ENCODE results near the gene SSR2. TPM values are rescaled to one million over a fixed set of nuclear protein-coding genes. Genes with fewer than 3 reads are reported as not detected.

SSR2 gene
- total RNA-seq, 1 donor from 2014 or later, result 75.8 TPM

DNA sequence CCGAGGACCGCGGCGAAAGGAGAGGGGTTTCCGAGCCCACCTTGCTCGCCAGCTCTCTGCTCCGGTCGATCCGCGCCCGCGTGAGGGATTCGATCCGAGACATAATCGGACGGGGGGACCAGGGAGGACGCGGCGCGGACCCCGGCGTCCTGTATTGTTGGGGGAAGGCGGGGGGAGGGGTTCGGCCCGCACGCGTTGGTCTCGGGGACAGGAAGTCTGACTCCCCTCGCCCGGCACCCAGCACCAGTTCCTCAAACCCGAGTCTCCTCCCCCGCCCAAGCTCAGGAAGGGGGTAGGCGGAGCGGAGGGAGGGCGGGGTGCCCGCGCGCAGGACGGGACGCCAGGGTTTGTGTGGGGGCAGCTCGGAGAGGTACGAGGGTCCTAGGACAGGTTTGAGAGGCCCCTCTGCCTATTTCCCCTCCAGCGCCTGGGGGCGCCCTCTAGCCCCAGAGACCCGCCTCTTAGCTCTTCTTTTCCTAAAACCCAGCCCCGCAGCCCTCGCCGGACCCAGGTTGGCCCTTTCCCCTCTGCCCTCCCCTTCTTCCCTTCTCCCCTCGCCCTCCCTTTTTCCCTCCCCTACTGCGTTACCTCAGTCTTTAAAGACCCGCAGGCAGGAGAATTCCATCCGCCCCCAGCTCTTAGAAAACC is 42.3 kb downstream of the SSR2 start, which contains the start of gene ARHGEF2:
TSS of gene ARHGEF2 (minus strand) at position 223 of the 648 bp plus-strand sequence. CDS start at position 103, 120 bp downstream.
- ATAC-seq (peak; percentile 74), DNase-seq (peak; percentile 90)
- intact Hi-C loops (cut with micrococcal nuclease), result no loop called here

DNA sequence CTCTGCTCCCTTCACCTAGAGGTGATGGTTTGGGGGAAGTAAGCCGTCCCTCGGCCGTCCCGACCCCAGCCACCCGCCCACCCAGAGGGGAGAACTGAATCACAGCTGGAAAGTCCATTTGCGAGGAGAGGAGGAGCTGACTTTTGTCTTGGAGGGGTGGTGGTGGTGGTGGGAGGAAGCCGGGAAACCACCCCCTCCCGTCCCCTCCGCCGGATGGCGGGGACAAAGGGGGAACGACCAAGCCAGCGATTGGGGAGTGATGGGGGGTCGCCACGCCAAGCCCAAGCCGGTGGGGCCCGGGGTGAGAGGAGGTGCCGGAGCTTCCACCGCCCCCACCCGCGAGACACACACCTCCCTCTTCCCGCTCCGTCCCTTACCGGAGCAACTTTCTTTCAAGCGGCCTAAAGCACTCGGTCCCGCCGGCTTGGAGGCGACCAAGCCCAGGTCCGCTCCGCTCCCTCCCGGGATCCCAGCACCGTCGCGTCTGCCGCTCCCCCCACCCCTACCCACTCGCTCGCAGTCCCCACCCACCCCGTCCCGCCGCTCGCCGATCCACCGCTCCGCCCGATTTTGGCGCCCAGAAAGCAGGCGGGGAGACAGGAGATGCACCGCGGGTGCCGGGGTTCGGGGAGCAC is 42.9 kb downstream of the SSR2 start:
- peak; percentile 69 for DNase-seq
- intact Hi-C loops (cut with micrococcal nuclease), result no loop called here
- peak; percentile 52 for ATAC-seq

DNA sequence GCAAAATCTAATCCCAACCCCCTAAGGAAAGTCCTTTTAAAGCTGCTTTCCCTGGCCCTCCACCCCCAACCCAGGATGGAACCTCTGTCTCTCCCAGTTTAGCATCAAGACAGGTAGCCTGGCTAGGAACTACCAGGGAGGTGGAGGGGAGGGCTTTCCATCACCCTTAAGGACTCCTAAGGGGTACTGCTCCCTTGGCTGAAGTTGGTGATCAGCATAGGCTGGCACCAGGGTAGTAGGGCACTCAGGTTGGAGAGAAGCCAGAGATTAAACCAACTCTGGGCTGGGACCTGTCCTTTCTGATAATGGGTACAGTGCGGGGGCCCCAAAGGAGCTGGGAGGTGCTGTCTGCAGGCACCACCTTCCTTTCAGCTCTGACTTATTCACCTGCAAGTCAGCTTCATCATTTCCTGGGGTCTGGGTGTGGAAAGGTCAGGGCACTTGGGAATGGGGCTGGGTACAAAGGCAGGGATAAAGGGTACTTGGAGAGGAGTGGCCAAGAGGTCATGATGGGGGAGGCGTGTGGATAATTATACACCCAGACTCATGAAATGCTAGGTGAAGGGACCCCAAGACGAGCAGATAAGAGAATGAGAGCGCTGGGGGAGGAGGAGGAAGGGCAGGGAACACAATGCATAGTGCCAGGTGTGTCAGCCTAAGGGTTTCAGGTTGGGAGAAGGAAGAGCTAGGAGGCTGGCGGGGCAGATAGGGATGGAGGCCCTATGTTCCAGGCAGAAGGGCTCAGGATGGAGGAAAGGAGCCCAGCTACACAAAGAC is 43.6 kb downstream of the SSR2 start:
- intact Hi-C loops (cut with micrococcal nuclease), result no loop called here
- DNase-seq (no peak), ATAC-seq (no peak)

DNA sequence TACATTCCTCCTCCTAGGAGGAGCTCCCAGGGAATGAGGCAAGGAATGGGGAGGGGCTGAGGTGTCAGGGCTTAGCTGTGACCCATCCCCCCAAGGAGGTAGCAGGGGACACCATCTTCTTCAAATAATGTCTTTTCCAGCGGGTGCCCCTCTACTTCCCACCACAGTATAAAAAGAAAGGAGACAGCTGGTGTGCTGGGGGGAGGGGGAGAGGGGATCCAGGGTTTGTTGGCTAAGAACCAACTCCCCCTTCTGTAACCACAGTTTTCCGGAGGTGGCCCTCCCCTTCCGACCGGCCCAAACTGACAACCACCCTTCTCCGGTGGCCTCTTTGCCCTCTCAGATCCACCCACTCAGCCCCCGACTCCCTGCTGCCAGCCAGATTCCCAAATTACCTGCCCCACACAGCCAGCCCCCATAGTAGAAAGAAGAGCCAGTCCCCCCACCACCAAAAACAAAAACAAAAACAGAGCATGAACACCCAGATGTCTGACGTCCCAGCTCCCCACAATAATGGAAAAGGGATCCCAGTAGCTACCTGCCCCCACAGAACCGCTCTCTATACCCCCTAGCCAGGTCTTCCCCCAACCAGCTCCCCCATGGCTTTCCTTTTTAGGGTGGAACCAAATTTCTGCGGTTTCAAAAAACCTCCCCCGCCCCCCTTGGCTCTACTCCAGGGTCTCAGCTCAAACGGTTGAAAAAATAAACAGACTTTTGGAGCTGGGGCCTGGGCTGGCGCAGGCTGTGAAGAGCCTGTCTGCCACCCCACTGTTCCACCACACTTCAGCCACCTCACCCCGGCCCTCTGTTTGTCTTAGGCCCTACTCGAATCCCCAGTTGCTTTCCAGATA is 44.5 kb downstream of the SSR2 start:
- DNase-seq (peak; percentile 81), ATAC-seq (no peak)
- intact Hi-C loops (cut with micrococcal nuclease), result no loop called here

DNA sequence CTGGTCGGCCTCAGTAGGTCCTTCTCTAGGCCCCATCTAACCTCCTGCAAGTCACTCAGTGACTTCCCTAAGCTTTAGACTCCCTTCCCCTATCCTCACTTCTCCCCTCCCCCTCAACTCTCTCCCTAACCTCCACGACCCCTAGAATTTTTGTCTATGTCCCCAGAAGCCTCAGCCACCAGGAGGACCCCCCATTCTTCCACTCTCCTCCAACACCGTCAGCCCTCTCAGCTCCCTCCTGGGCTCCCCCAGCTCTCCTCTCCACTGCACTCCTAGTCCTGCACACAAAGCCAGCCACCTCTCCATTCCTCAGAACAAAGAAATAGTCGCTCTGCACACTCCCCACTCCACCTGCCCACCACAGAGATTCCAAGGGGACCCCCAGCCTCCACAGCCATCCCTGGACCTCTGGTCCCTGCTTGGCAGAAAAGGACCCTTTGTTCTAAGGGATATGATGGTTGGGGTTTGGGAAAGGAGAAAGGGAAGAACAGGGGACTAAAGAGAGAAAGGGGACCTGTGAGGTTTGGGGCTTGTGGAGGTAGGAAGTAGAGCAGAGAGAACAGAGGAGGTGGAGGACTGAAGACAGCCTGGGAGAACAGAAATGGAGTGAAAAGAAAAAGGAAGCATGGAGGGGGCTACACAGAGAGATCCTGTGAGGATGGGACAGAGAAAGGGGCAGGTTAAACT is 45.2 kb downstream of the SSR2 start:
- intact Hi-C loops (cut with micrococcal nuclease), result no loop called here
- ATAC-seq (no peak), DNase-seq (no peak)

DNA sequence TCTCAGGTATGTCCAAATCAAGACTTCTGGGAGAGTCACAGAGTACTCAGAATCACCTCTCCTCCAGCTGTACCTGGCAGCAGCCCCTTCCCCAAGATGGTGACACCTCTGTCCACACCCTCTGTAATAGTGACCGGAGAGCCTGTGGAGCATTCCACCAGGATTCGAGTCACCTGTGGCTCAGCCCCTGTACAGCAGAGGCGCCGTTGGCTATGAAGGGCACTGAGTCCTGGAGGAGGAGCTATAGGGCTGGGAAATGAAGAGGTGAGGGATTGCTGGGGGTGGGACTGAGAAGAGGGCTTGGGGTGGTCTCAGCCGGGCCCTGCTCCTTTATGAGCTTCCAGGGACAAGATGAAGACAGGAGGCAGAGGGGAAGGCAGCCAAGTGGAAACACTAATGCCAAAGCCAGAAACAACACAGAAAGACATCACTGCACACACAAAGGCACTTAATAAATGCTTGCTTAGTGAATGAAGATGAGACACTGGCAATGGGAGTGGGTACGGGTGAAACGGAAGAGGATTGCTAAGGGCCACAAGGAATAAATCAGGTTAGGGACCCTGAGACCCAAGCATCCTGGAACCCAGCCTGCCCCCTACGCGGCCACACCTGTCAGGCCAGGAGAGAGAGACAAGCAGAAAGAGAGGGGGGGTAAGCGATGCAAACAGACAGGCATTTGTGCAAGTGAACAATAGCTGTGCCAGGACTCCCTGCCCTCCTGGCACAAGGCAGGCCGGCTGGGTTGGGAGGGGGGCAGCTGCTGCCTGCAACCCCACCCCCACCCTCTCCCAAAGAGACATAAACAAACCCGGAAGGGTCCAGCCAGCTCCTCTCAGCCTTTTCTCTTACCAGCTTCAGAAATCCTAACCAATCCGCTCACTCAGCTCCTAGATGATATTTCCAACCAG is 46.3 kb downstream of the SSR2 start:
- intact Hi-C loops (cut with micrococcal nuclease), result no loop called here
- no peak for DNase-seq
- ATAC-seq, result no peak

DNA sequence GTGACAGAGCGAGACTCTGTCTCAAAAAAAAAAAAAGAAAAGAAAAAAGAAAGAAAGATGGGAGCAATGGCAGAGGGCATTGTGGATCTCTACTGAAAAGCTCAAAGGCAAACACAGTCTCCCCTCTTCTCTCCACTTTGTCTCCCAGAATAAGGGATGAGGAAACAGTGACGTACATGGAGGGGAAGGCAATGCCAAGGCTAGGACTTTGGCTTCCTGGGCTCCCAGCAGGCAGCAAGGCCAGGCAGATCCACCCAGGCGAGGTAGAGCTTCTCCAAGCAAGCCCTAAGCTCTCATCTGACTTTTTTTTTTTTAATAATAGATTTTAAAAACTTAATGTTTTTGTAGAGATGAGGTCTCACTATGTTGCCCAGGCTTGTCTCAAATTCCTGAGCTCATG is 47.0 kb downstream of the SSR2 start:
- ATAC-seq, result no peak
- peak; percentile 39 for DNase-seq
- intact Hi-C loops (cut with micrococcal nuclease), result no loop called here

DNA sequence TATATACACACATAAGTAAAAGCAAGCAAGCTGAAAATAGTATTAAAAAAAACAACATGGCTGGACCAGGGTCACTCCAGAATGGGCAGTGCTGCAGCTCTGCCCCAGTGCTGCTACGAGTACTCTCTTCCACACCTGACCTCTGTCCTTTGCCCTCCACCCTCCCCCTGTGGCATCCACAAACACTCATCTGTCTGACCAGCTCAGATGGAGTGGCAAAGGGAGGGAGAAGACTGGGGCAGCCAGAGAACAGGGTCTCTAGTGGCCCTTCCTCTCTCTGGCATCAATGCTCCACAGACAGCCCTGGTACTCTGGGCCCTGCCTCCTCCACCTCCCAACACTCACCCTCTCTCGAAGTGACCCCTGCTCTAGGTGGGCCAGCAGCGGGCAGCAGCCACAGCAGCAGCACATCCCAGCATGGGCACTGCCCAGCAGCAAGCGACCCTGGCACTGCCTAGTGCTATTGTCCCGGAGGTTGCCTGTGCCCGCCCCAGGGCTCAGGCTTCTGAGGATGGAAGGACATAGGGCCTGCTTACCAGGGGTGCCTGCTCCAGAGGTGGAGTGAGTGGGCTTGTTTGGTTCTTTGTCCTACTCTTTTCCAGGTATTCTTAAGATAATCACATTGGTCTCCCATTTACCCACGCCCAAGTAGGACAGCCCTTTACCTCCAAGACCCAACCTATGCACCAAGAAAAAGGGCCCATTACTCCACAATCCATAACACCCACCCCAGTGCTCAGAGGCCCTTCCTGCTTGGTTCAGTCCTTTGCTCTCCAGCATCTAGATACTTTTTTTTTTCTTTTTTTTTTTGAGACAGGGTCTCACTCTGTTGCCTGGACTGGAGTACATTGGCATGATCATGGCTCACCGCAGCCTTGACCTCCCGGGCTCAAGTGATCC is 48.6 kb downstream of the SSR2 start:
- ATAC-seq, result no peak

DNA sequence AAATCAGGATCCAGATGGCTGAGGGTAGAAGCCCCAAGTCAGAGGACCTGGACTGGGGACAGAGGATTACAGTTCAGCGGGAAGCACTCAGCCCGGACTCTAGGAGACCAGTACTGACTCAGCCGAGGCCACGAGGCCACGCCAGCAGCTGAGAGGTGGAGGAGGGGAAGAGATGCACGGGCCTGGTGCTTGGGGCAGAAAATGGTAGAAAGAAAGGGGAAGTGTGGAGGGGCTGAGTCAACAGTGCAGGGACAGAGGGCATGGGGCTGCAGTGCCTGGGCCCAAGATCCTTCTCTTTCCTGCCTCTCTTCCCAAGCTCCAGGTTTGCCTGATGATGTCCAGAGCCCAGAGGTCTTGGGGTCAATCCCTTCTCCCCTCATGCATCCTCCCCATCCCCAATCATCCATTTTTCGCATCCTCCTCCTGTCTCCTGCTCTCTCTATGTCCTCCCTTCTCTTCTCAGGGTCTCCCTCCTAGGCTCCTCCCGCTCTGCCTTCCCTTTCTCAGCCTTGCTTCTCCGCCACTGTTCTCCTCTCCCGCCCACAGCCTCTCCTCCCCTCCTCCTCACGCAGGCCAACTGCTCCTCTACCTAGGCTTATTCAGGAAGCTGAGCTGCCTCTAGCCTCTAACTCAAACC is 50.1 kb downstream of the SSR2 start:
- peak; percentile 76 for DNase-seq
- peak; percentile 52 for ATAC-seq
- intact Hi-C loops (cut with micrococcal nuclease), result no loop called here

More for the DNA sequence above, 48.6 kb downstream of the SSR2 start:
- no peak for DNase-seq
- intact Hi-C loops (cut with micrococcal nuclease), result no loop called here

DNA sequence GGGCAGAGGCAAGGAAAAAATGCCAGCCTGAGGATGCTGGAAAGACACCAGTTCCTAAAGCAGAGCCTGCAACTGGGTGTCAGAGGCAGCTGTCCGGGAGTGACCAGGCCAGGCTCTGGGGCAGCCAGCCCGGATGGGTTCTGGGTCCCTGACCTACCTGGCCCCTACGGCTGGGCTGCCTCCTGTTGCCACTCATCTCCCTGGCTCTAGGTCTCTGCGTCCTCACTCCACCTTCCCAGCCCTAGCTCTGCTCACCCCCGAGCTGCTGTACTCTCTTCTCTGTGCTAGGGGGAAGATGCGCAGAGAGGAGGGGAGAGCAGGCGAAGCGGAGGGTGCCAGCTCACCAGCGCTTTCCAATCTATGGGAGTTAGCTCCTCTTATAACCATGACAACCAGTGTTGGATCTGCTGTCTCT is 51.4 kb downstream of the SSR2 start:
- DNase-seq (no peak), ATAC-seq (no peak)
- intact Hi-C loops (cut with micrococcal nuclease), result no loop called here

DNA sequence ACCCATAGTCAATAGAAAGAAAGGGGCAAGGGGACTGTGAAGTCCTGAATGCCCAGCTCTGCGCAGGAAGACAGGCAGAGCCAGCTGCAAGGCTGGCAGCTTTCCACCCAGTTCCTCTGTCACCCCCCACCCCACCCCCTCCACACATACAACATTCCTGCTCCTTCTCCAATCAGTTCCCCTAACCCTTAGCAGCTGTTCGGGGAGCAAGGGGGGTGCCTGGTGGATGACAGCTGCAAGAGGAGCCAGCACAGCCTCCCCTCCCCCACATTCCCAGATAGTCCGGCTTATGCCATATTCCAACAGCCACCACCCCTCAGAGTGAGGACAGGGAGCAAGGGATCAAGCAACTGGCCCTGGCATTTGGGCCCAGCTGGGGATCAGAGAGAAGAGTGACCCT is 52.1 kb downstream of the SSR2 start:
- DNase-seq (peak; percentile 64), ATAC-seq (peak; percentile 16)
- intact Hi-C loops (cut with micrococcal nuclease), result no loop called here

DNA sequence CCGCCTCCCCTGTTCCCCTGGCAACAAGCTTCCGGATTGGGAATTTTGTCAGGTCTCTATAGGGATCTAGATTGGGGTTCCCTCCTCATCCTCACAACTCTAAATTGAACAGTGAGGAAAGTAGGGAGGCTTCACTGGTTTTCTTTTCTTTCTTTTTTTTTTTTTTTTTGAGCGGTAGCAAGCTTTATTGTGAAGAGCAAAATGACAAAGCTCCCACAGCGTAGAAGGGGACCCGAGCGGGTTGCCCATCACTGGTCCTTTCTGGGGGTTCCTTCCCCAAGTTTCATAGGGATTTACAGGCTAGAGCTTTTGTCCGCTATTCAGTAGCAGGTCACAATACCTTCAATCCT is 52.7 kb downstream of the SSR2 start:
- ATAC-seq, result no peak
- DNase-seq, result no peak
- intact Hi-C loops (cut with micrococcal nuclease), result no loop called here

DNA sequence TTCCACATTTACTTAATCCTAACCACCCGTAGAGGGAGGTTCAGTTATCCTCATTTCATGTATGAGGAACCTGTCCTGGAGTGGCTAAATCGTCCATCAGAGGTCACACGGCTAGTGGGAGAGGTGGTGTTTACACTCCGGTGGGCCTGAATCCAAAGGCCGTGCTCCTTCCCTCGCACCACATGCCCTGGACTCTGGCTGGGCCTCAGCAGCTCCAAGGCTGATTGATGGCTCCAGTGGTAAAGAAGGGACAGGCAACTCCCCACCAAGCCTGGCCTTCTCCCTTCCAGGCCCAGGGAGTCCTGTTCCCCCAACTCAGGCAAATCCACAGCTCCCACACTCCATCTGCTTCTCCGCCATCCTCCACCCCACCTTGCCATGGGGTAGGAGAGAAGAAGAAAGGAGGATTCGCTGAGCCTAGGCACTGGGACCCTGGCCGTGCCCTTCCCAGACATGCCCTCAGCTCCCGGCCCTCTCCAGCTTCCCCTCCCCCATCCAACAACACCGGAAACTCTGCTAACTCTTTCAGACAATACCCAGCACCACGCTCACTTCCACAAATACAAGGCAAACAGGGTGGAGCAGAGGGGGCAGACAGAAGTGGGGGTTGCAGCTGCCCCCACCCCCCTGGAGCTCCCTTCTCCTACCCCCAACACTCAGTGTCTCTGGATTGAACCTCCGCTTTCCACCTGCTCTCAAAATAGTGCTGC is 53.3 kb downstream of the SSR2 start:
- intact Hi-C loops (cut with micrococcal nuclease), result no loop called here
- peak; percentile 61 for DNase-seq

DNA sequence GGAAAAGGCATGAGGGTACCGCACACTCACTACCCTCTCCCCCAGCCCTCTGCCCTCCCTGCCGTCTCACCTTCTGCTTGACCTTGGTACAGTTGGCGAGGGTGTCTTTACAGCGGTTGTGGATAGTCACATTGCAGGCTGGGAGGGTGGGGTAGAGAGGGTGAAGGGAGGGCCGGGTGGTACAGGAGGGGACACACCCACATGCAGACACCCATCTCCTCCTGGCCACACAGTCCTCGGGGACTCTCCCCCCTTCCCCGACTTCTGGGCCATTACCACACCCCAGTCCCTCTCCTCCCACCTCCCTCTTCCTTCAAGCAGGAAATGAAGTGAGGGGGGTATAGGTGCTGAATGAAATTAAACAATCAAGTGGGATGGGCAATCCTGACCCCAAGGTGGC is 54.0 kb downstream of the SSR2 start:
- peak; percentile 52 for ATAC-seq
- DNase-seq, result no peak
- intact Hi-C loops (cut with micrococcal nuclease), result no loop called here

More for the DNA sequence above, 53.3 kb downstream of the SSR2 start:
- peak; percentile 58 for ATAC-seq

DNA sequence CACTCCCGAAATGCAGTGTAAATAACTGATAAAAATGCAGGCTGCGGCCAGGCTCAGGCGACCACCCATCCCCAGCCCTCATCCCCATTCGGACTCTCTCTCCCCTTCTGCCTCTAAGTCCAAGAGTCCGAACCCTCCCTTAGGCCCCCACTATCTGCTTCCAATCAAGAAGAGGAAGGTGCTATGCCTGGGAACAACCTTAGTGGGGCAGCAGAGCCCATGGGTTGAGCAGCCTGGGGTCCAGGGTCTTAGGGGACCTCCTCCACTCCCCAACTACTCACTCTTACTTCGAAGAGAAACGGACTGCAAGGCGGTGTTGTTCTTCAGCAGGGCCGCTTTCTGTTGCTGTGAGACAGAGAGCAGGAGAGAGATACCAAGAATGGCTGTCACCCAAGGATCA is 54.6 kb downstream of the SSR2 start:
- intact Hi-C loops (cut with micrococcal nuclease), result no loop called here

DNA sequence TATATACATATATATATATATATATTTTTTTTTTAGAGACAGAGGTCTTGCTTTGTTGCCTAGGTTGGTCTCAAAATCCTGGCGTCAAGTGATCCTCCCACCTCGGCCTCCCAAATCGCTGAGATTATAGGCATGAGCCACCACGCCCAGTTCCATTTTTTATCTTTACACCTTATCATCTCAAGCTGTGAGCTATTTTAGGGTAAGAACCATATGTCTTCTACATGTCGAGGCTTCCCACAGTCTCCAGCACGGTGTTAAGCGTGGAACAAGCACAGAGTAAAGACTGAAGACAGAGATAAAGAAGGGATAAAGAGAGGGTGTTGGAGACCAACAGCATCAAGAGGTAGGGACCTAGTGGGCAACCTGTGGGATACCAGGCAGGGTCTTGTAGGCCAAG is 56.6 kb downstream of the SSR2 start:
- DNase-seq (no peak), ATAC-seq (no peak)
- intact Hi-C loops (cut with micrococcal nuclease), result no loop called here

More for the DNA sequence above, 54.6 kb downstream of the SSR2 start:
- ATAC-seq, result peak; percentile 1
- no peak for DNase-seq
